ENCODE measurements around the gene TSPAN13.

The TSPAN13 gene

GRCh38 chr7:16812542-16813231 lies 59.1 kb downstream of the TSPAN13 start:
- DNase-seq (ENCODE audit: low read depth) = no peak
- H3K4me3 ChIP-seq (replicated peaks; ENCODE audit: low read depth, low read length) = no peak overlapping the region
- no peak for TF ChIP-seq CTCF (IDR thresholded peaks at IDR 0.05; ENCODE audit: low read length, missing control alignments)

- no peak for TF ChIP-seq CTCF (IDR thresholded peaks at IDR 0.05; ENCODE audit: low read length, missing control alignments)
- no peak for DNase-seq (ENCODE audit: low read depth)
- H3K4me3 ChIP-seq (replicated peaks; ENCODE audit: low read depth, low read length) = no peak overlapping the region
These were observed 59.7 kb downstream of the TSPAN13 start for GRCh38 chr7:16813232-16813616.

- TF ChIP-seq CTCF (IDR thresholded peaks at IDR 0.05; ENCODE audit: low read length, missing control alignments) = no peak
- no peak overlapping the region for H3K4me3 ChIP-seq (replicated peaks; ENCODE audit: low read depth, low read length)
- DNase-seq (ENCODE audit: low read depth) = no peak
These were observed 61.4 kb downstream of the TSPAN13 start for GRCh38 chr7:16815001-16815400.

GRCh38 chr7:16816824-16817223 lies 63.3 kb downstream of the TSPAN13 start:
- no peak for TF ChIP-seq CTCF (IDR thresholded peaks at IDR 0.05; ENCODE audit: low read length, missing control alignments)
- no peak for DNase-seq (ENCODE audit: low read depth)
- no peak overlapping the region for H3K4me3 ChIP-seq (replicated peaks; ENCODE audit: low read depth, low read length)

- no peak overlapping the region for H3K4me3 ChIP-seq (replicated peaks; ENCODE audit: low read depth, low read length)
- no peak for TF ChIP-seq CTCF (IDR thresholded peaks at IDR 0.05; ENCODE audit: low read length, missing control alignments)
- DNase-seq (ENCODE audit: low read depth) = peak; percentile 42
These were observed 64.0 kb downstream of the TSPAN13 start for GRCh38 chr7:16817536-16817935.

- no peak for TF ChIP-seq CTCF (IDR thresholded peaks at IDR 0.05; ENCODE audit: low read length, missing control alignments)
- DNase-seq (ENCODE audit: low read depth) = no peak
- H3K4me3 ChIP-seq (replicated peaks; ENCODE audit: low read depth, low read length) = no peak overlapping the region
These were observed 65.2 kb downstream of the TSPAN13 start for GRCh38 chr7:16818732-16819131.

- DNase-seq (ENCODE audit: low read depth) = no peak
- H3K4me3 ChIP-seq (replicated peaks; ENCODE audit: low read depth, low read length) = no peak overlapping the region
- no peak for TF ChIP-seq CTCF (IDR thresholded peaks at IDR 0.05; ENCODE audit: low read length, missing control alignments)
These were observed 68.5 kb downstream of the TSPAN13 start for GRCh38 chr7:16822029-16822428.
